Measurements from ENCODE around the gene ODAD2. TPM values are rescaled to one million over a fixed set of nuclear protein-coding genes. Genes with fewer than 3 reads are reported as not detected.
"Not testable (repeated sequence)": the region's sequence is repeated elsewhere in the genome, so short reads cannot be mapped to it uniquely, and the experiment has no call there.

ODAD2 gene
- total RNA-seq, 1 experiment from 2014 or later: 20.4 TPM

DNA sequence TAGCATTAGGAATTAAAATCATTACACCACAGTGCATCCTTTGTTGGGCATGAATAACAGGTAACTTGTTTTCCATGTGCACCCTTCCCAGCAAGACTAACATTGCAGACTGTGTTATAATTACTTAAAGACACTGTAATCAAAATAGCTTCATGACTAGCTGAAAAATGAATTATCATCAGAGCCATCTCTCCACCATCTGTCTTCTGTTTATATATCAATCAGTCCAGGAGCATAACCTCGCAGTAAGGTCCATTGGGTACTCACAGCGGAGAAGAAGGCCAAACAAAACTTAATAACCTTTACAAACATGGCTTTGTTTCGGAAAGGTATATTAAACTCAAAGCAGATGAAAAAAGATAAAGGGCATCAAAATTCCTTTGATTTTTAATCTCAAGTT, 90.6 kb downstream of the ODAD2 start (continued):
- TF ChIP-seq, protein P1, sequence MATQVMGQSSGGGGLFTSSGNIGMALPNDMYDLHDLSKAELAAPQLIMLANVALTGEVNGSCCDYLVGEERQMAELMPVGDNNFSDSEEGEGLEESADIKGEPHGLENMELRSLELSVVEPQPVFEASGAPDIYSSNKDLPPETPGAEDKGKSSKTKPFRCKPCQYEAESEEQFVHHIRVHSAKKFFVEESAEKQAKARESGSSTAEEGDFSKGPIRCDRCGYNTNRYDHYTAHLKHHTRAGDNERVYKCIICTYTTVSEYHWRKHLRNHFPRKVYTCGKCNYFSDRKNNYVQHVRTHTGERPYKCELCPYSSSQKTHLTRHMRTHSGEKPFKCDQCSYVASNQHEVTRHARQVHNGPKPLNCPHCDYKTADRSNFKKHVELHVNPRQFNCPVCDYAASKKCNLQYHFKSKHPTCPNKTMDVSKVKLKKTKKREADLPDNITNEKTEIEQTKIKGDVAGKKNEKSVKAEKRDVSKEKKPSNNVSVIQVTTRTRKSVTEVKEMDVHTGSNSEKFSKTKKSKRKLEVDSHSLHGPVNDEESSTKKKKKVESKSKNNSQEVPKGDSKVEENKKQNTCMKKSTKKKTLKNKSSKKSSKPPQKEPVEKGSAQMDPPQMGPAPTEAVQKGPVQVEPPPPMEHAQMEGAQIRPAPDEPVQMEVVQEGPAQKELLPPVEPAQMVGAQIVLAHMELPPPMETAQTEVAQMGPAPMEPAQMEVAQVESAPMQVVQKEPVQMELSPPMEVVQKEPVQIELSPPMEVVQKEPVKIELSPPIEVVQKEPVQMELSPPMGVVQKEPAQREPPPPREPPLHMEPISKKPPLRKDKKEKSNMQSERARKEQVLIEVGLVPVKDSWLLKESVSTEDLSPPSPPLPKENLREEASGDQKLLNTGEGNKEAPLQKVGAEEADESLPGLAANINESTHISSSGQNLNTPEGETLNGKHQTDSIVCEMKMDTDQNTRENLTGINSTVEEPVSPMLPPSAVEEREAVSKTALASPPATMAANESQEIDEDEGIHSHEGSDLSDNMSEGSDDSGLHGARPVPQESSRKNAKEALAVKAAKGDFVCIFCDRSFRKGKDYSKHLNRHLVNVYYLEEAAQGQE (IDR thresholded peaks at IDR 0.05; ENCODE audit: low read depth): no peak
- TF ChIP-seq JUND (IDR thresholded peaks at IDR 0.05) (no peak), CBX3 (IDR thresholded peaks at IDR 0.05; ENCODE audit: low read depth) (no peak), RAD21 (IDR thresholded peaks at IDR 0.05; ENCODE audit: low read depth) (no peak), ELF1 (IDR thresholded peaks at IDR 0.05; ENCODE audit: borderline replicate concordance, low read depth) (no peak), YY1 (IDR thresholded peaks at IDR 0.05; ENCODE audit: extremely low read depth, insufficient replicate concordance, low read depth, low read length) (no peak)
- TF ChIP-seq, protein P2, sequence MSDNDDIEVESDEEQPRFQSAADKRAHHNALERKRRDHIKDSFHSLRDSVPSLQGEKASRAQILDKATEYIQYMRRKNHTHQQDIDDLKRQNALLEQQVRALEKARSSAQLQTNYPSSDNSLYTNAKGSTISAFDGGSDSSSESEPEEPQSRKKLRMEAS (IDR thresholded peaks at IDR 0.05): no peak

DNA sequence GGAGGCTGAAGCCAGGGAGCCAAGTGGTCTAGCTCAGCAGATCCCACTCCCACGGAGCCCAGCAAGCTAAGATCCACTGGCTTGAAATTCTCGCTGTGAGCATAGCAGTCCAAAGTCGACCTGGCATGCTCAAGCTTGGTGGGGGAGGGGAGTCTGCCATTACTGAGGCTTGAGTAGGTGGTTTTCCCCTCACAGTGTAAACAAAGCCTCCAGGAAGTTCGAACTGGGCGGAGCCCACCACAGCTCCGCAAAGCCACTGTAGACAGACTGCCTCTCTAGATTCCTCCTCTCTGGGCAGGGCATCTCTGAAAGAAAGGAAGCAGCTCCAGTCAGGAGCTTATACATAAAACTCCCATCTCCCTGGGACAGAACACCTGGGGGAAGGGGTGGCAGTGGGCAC, 99.4 kb downstream of the ODAD2 start:
- RAD21 ChIA-PET (ENCODE audit: low non-redundant PET in 1 of 2, low total read pairs in 2 of 2, uncharacterized antibody in 2 of 2, unreplicated experiment in 2 of 2); H3K79me2 ChIP-seq (ENCODE audit: insufficient read depth, low read length); CTCF ChIA-PET; DNase-seq (ENCODE audit: low read depth, low spot score); ATAC-seq; H3K9me3 ChIP-seq (ENCODE audit: control insufficient read depth in 1 of 2, insufficient read depth in 1 of 2, low read depth in 1 of 2, low read length in 2 of 2); H4K20me1 ChIP-seq (ENCODE audit: insufficient read depth); H3K4me3 ChIP-seq (replicated peaks in 1 of 2; ENCODE audit: low read depth in 1 of 2, low read length in 2 of 2); H3K9ac ChIP-seq (ENCODE audit: low read length); H3K27me3 ChIP-seq (ENCODE audit: insufficient read depth, low read length); H3K9me2 ChIP-seq (ENCODE audit: insufficient read depth); POLR2A ChIA-PET; BruUV-seq (replicated peaks); H2AFZ ChIP-seq (ENCODE audit: low read depth, low read length, poor library complexity, severe bottlenecking); H3K36me3 ChIP-seq (ENCODE audit: control insufficient read depth in 1 of 2, insufficient read depth in 2 of 2, low read length in 2 of 2); H3K27ac ChIP-seq (ENCODE audit: low read depth, low read length): not testable (repeated sequence)
- Histone ChIP-seq H3K4me2 (ENCODE audit: low read length) (peak overlapping the region; percentile 25; the same call in 1 of the 2 replicates), H3K4me1 (ENCODE audit: control insufficient read depth in 1 of 2, insufficient read depth in 2 of 2, low read length in 2 of 2) (peaks cover 3 to 21% of the 10 kb centered on the region in 2 experiments)
- intact Hi-C loops (cut with micrococcal nuclease): loop anchor here (10.0 kb wide), 1 partner anchor 275 kb away; no protein-coding TSS in a partner anchor

Measured in HCT116 (cell line).